ENCODE results near the gene PYGB.

GRCh38 chr20:25252686-25253421, 5.0 kb downstream of the PYGB start:
- no peak for TF ChIP-seq ZBTB7A (IDR thresholded peaks at IDR 0.05; ENCODE audit: low read depth)
- no peak for TF ChIP-seq RAD21 (IDR thresholded peaks at IDR 0.05; ENCODE audit: low read depth)
- no peak for TF ChIP-seq FOXM1 (IDR thresholded peaks at IDR 0.05; ENCODE audit: borderline replicate concordance, low read depth)
- no peak for TF ChIP-seq EP300 (IDR thresholded peaks at IDR 0.05; ENCODE audit: borderline replicate concordance)

Data from Ishikawa (cell line).